ENCODE measurements around the gene TOGARAM2. TPM values are rescaled to one million over a fixed set of nuclear protein-coding genes. Genes with fewer than 3 reads are reported as not detected.
"Not testable (repeated sequence)": the region's sequence is repeated elsewhere in the genome, so short reads cannot be mapped to it uniquely, and the experiment has no call there.

Gene TOGARAM2
- total RNA-seq, 4 donors from 2014 or later = 0.19 to 10.4 (median 0.96) TPM

DNA sequence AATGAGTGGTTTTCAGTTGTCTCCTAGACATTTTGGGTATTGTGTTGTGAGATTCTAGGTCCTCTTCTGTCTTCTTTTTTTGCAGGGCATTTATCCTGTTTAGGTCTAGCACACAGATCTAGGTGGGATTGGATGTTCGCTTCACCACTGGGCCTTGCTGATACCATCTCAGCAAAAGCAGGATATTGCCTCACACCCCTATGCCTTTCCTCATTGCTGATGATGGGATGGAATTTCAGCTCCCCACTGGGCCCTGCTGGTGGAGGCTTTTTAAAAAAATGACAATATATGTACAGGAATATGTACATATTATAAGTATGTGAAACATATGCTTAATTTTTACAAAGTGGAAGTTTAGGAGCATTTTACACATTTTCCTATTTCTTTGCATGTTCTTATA, 5.4 kb upstream of the TOGARAM2 start:
- no peak for DNase-seq (ENCODE audit: low spot score)
- no peak for ATAC-seq (ENCODE audit: low FRiP score)
- TF ChIP-seq CTCF (IDR thresholded peaks at IDR 0.05) = no peak

GRCh38 chr2:28976584-28976983, 4.5 kb upstream of the TOGARAM2 start:
- TF ChIP-seq CTCF (IDR thresholded peaks at IDR 0.05) = no peak
- DNase-seq (ENCODE audit: low spot score) = no peak
- ATAC-seq (ENCODE audit: low FRiP score) = no peak

- no peak for ATAC-seq (ENCODE audit: low FRiP score)
- DNase-seq (ENCODE audit: low spot score) = no peak
- no peak for TF ChIP-seq CTCF (IDR thresholded peaks at IDR 0.05)
Observed at GRCh38 chr2:28977176-28977875, 3.8 kb upstream of the TOGARAM2 start.

DNA sequence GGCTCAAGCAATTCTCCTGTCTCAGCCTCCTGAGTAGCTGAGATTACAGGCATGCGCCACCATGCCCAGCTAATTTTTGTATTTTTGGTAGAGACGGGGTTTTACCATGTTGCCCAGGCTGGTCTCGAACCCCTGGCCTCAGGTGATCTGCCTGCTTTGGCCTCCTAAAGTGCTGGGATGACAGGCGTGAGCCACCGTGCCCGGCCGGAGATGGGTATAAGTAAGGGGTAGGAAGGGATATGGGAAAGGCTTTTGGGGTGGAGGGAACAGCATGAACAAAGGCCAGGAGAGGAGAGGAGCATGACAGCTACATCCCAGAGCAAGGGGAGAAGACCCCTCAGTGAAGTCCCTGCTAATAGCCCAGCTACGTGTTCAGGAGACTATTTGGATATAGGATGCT, 3.1 kb upstream of the TOGARAM2 start:
- DNase-seq (ENCODE audit: low spot score); ATAC-seq (ENCODE audit: low FRiP score): not testable (repeated sequence)

GRCh38 chr2:28978606-28979005, 2.5 kb upstream of the TOGARAM2 start:
- no peak for ATAC-seq (ENCODE audit: low FRiP score)
- DNase-seq (ENCODE audit: low spot score) = no peak
- no peak for TF ChIP-seq CTCF (IDR thresholded peaks at IDR 0.05)

- ATAC-seq (ENCODE audit: low FRiP score) (no peak), DNase-seq (ENCODE audit: low spot score) (no peak)
- TF ChIP-seq CTCF (IDR thresholded peaks at IDR 0.05) = no peak
Observed at GRCh38 chr2:28979041-28979440, 2.1 kb upstream of the TOGARAM2 start.

GRCh38 chr2:28979576-28980366, 1.3 kb upstream of the TOGARAM2 start:
- ATAC-seq (ENCODE audit: low FRiP score) = no peak
- DNase-seq (ENCODE audit: low spot score) = no peak
- TF ChIP-seq CTCF (IDR thresholded peaks at IDR 0.05) = no peak

Data from omental fat pad (tissue), 4 donors.